Measurements from ENCODE around the gene GPR31. TPM values are rescaled to one million over a fixed set of nuclear protein-coding genes. Genes with fewer than 3 reads are reported as not detected.

Gene GPR31
- polyA plus RNA-seq, 1 donor from 2014 or later, result not detected

DNA sequence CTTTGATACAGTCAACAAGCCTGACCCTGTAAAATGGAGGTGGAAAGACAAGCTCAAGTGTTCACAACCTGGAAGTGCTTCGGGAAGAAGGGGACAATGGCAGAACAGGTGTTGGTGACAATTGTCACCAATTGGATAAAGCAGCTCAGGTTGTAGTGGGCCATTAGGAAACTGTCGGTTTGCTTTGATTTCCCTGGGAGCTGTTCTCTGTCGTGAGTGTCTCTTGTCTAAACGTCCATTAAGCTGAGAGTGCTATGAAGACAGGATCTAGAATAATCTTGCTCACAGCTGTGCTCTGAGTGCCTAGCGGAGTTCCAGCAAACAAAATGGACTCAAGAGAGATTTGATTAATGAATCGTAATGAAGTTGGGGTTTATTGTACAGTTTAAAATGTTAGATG, 19.9 kb downstream of the GPR31 start:
- no peaks in the 10 kb centered on the region for H3K9me3 ChIP-seq (ENCODE audit: low read length)
- no peak overlapping the region for H3K27ac ChIP-seq (ENCODE audit: low read length)
- no peak overlapping the region for H3K4me3 ChIP-seq (ENCODE audit: low read length)
- no peak overlapping the region for H3K9ac ChIP-seq (ENCODE audit: low read length)
- no peaks in the 10 kb centered on the region for H3K27me3 ChIP-seq (ENCODE audit: insufficient read depth, low read depth, low read length)
- H3K79me2 ChIP-seq (replicated peaks; ENCODE audit: insufficient read depth, low read length), result no peaks in the 10 kb centered on the region
- no peak overlapping the region for H2AFZ ChIP-seq (ENCODE audit: low read depth, low read length)
- no peaks in the 10 kb centered on the region for H3K36me3 ChIP-seq (ENCODE audit: insufficient read depth, low read length)
- H4K20me1 ChIP-seq (ENCODE audit: insufficient read depth), result no peaks in the 10 kb centered on the region
- H3K9me2 ChIP-seq (ENCODE audit: insufficient read depth, low read length), result no peaks in the 10 kb centered on the region
- H3K4me2 ChIP-seq (ENCODE audit: low read length), result no peak overlapping the region
- TF ChIP-seq EP300 (conservative IDR thresholded peaks at IDR 0.05; ENCODE audit: poor library complexity, severe bottlenecking) (peak; percentile 70), POLR2AphosphoS5 (IDR thresholded peaks at IDR 0.05) (peak; percentile 84), RAD21 (conservative IDR thresholded peaks at IDR 0.05) (no peak)
- TF ChIP-seq, protein P1, sequence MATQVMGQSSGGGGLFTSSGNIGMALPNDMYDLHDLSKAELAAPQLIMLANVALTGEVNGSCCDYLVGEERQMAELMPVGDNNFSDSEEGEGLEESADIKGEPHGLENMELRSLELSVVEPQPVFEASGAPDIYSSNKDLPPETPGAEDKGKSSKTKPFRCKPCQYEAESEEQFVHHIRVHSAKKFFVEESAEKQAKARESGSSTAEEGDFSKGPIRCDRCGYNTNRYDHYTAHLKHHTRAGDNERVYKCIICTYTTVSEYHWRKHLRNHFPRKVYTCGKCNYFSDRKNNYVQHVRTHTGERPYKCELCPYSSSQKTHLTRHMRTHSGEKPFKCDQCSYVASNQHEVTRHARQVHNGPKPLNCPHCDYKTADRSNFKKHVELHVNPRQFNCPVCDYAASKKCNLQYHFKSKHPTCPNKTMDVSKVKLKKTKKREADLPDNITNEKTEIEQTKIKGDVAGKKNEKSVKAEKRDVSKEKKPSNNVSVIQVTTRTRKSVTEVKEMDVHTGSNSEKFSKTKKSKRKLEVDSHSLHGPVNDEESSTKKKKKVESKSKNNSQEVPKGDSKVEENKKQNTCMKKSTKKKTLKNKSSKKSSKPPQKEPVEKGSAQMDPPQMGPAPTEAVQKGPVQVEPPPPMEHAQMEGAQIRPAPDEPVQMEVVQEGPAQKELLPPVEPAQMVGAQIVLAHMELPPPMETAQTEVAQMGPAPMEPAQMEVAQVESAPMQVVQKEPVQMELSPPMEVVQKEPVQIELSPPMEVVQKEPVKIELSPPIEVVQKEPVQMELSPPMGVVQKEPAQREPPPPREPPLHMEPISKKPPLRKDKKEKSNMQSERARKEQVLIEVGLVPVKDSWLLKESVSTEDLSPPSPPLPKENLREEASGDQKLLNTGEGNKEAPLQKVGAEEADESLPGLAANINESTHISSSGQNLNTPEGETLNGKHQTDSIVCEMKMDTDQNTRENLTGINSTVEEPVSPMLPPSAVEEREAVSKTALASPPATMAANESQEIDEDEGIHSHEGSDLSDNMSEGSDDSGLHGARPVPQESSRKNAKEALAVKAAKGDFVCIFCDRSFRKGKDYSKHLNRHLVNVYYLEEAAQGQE (IDR thresholded peaks at IDR 0.05; ENCODE audit: borderline replicate concordance), result peak; percentile 69
- H3F3A ChIP-seq (ENCODE audit: insufficient read depth, low read length, poor library complexity, severe bottlenecking), result peaks cover 3% of the 10 kb centered on the region

DNA sequence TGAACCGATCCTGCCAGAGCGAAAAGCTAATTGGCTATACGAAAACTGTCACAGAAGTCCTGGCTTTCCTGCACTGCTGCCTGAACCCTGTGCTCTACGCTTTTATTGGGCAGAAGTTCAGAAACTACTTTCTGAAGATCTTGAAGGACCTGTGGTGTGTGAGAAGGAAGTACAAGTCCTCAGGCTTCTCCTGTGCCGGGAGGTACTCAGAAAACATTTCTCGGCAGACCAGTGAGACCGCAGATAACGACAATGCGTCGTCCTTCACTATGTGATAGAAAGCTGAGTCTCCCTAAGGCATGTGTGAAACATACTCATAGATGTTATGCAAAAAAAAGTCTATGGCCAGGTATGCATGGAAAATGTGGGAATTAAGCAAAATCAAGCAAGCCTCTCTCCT, 20.7 kb downstream of the GPR31 start:
- TF ChIP-seq, protein P2, sequence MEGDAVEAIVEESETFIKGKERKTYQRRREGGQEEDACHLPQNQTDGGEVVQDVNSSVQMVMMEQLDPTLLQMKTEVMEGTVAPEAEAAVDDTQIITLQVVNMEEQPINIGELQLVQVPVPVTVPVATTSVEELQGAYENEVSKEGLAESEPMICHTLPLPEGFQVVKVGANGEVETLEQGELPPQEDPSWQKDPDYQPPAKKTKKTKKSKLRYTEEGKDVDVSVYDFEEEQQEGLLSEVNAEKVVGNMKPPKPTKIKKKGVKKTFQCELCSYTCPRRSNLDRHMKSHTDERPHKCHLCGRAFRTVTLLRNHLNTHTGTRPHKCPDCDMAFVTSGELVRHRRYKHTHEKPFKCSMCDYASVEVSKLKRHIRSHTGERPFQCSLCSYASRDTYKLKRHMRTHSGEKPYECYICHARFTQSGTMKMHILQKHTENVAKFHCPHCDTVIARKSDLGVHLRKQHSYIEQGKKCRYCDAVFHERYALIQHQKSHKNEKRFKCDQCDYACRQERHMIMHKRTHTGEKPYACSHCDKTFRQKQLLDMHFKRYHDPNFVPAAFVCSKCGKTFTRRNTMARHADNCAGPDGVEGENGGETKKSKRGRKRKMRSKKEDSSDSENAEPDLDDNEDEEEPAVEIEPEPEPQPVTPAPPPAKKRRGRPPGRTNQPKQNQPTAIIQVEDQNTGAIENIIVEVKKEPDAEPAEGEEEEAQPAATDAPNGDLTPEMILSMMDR (IDR thresholded peaks at IDR 0.05; ENCODE audit: poor library complexity, severe bottlenecking), result no peak
- TF ChIP-seq MXI1 (conservative IDR thresholded peaks at IDR 0.05; ENCODE audit: poor library complexity, severe bottlenecking), result no peak
- TF ChIP-seq SMC3 (conservative IDR thresholded peaks at IDR 0.05; ENCODE audit: poor library complexity), result no peak
- no peak for TF ChIP-seq POLR2AphosphoS5 (IDR thresholded peaks at IDR 0.05)
- TF ChIP-seq RAD21 (conservative IDR thresholded peaks at IDR 0.05), result no peak
- TF ChIP-seq, protein P1 (IDR thresholded peaks at IDR 0.05; ENCODE audit: borderline replicate concordance), result no peak
- TF ChIP-seq EP300 (conservative IDR thresholded peaks at IDR 0.05; ENCODE audit: poor library complexity, severe bottlenecking), result no peak
- no peak for TF ChIP-seq EZH2 (IDR thresholded peaks at IDR 0.05; ENCODE audit: borderline replicate concordance, insufficient read depth, low read length, poor library complexity, severe bottlenecking)
- H3K27me3 ChIP-seq (ENCODE audit: insufficient read depth, low read depth, low read length), result no peaks in the 10 kb centered on the region
- no peaks in the 10 kb centered on the region for H4K20me1 ChIP-seq (ENCODE audit: insufficient read depth)
- H3K27ac ChIP-seq (ENCODE audit: low read length), result no peak overlapping the region
- no peak overlapping the region for H3K4me2 ChIP-seq (ENCODE audit: low read length)
- no peak overlapping the region for H3K9ac ChIP-seq (ENCODE audit: low read length)
- H3K79me2 ChIP-seq (replicated peaks; ENCODE audit: insufficient read depth, low read length), result no peaks in the 10 kb centered on the region
- no peaks in the 10 kb centered on the region for H3K9me3 ChIP-seq (ENCODE audit: low read length)
- peaks cover 3% of the 10 kb centered on the region for H3F3A ChIP-seq (ENCODE audit: insufficient read depth, low read length, poor library complexity, severe bottlenecking)
- H3K9me2 ChIP-seq (ENCODE audit: insufficient read depth, low read length), result no peaks in the 10 kb centered on the region
- H2AFZ ChIP-seq (ENCODE audit: low read depth, low read length), result no peak overlapping the region
- H3K4me3 ChIP-seq (ENCODE audit: low read length), result no peak overlapping the region
- H3K36me3 ChIP-seq (ENCODE audit: insufficient read depth, low read length), result no peaks in the 10 kb centered on the region
